NCI-H69 (cell line): ENCODE measurements around the gene PARD3.

ENCODE experiments used
- DNase-seq: peaks from one replicate; lab custom pipeline; 2025; lab: John Stamatoyannopoulos, UW

Gene PARD3

GRCh38 chr10:34618611-34619010 lies 196.5 kb downstream of the PARD3 start:
- DNase-seq = no peak

GRCh38 chr10:34615770-34616169 lies 199.3 kb downstream of the PARD3 start:
- peak; percentile 37 for DNase-seq

DNA sequence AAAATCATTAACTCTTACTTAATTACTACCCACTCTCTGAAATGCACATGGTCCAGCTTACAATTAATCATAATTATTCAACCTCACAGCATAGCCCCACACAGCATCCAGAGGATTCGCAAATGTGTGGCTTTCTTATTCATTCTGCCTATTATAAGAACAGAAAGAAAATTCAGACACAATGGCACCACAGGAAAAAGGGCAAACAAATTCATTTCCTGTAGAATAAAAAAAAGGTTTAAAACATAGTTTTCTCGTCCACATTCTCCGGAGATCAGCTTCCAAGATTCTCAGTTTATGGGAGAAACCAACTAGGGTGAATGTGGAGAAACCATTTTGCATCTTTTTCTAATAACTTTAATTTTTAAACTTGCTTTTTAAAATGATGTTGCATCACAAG lies 201.6 kb downstream of the PARD3 start:
- DNase-seq = no peak

DNA sequence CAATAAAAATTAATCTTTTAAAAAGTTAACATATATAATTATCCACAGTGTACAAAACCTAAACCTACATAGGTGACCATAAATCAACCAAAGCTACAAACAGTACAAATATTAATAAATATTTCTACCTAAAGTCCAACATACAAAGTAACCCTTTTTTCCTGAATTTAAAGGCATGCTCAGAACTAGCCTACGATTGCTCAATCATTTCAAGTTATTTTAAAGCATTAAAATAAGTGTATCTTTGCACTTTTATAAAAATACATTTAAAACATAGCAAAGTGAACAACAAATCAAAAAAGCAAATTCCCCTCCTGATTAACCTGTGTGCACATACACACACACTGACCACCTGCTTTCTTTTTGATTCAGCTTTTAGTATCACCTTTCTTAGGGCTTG lies 202.2 kb downstream of the PARD3 start:
- DNase-seq = no peak

DNA sequence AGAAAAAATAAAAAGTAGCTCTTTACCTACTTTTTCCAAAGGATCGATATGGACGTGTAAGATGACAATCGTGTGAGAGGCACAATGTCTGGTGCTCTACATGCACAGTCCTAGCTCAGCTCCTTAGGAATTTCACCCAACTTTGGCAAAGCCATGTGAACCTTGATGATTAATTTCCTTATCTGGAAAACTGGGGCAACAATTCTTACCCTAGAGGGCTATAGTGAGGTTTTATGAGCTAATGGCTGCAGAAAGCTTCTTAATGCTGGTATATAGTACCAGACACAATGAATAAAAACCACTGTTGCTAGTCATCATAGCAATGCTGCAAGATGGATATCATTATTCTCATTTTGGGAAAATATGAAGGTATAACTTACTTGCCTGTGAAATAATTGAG lies 202.7 kb downstream of the PARD3 start:
- no peak for DNase-seq

GRCh38 chr10:34609287-34609940 lies 205.7 kb downstream of the PARD3 start:
- DNase-seq = no peak

DNA sequence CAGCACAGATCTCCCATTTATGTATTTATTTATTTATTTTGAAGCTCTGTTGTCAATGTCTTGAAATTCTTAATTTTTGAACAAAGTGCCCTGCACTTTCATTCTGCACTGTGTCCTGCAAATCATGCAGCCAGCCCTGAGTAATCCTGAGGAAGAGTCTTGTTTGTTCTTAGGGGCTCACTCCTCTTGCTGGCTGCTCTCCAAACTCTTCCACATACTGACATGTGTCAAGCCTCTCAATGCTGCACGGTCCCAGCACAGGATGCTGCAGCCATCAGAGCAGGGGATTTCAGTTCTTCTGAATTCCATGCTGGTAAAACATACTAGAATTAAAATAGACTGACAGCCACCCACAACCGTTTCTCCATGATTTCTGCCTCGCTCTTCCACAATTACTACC lies 207.2 kb downstream of the PARD3 start:
- peak; percentile 76 for DNase-seq

DNA sequence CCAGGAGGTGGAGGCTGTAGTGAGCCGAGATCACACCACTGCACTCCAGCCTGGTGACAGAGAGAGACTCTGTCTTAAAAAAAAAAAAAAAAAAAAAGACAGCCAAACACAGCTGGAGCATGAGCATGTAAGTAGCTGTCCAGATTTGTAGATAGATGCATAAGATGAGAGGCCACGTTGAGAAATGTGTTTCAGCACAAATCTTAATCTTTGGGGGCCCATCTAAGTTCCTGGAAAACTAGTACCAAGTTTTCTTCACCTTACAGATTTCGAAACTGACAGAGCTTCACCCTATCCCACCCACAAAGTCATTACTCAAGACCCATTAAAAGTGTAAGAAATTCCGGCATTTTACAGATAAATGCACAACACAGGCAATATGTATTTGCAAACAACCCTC lies 208.2 kb downstream of the PARD3 start:
- no peak for DNase-seq

GRCh38 chr10:34602478-34602877 lies 212.6 kb downstream of the PARD3 start:
- no peak for DNase-seq

DNA sequence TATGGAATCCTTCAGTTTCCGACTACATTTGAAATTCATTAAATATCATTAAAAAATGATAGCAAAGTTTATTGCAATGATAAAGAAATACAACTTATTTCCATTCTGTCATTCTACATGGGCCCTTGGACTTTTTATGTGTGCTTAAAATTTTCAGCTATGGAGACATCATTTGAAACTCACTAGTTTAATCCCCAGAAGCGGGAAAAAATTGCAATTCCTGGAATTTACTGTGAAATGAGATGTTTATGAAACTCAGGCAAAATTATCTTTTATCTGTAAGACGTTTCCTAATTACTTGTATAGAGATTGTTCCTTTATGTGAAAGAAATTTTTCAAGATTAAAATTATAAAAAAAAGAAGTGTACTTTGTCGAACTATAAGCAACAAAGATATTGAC lies 213.4 kb downstream of the PARD3 start:
- DNase-seq = no peak

DNA sequence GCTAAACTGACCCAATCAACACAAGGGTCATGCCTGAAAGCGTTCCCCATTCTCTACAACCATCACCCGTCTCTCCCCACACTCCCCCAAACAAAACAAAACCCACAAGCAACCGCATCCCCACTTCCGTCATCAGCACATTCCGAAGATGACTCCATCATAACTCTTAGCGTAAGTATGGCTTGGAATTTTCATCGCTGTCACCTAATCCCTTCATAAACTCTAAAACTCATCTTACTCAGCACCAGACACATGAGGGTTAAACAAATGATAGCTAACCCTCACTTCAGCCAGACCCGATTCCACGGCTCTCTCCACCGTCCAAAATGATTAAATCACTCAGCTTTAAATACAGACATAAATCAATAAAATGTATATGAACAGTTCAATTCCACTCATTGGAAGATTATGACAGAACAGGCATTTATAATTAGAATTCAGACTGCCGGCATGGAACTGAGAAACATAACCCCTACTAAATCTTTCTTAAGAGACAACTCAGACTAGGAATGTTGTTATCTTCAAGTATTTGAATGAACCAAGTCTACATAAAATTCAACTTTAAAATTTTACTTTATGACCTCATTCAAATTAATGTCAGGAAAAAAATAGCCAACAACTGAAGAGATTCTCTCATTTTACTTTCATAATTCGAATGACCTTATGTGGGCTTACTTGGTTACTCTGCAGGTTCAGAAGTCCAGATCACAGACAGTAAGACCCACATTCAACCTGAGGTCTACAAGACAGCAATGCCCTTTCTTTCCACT lies 215.9 kb downstream of the PARD3 start:
- DNase-seq = no peak

- DNase-seq = no peak
These were observed 218.7 kb downstream of the PARD3 start for GRCh38 chr10:34596351-34596750.

DNA sequence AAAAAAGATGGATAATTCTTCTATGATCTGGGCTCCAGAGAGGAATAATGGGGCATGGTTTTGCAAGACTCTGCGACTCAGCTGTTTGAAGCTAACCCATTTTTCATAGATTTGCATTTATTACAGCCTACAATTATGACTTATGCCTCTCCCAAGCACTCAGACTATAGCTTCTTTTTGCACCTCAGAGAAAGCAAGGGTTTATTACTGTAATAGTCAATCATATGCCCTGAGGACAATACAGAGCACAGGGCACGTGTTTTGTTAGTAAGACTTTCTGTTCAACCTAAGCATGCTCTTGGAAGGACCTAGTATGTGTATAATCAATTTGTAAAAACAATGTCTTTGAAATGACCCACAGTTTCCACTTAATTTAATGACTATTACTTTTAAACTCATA lies 221.2 kb downstream of the PARD3 start:
- peak; percentile 40 for DNase-seq

DNA sequence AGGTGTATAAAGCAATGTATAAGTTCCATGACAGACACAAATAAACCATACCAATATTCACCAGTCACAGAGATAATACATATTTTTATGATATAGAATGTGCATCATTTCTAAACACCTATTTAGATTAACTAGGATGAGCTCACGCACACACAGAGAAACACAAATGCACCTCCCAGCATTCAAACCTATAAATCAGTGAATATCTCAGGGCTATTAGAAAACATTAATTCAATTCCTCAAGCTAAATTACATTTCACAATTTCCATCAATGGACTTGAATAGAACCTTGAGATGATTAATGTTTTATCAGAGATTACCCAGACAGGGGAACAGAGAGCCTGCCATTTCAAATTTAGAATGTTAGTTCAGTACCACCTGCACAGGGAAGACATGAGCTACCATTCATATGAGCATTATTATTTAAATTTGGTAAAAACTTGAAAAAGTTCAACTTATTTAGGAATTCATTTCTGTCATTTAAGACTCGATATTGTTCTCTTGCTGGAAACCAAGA lies 221.7 kb downstream of the PARD3 start:
- no peak for DNase-seq

DNA sequence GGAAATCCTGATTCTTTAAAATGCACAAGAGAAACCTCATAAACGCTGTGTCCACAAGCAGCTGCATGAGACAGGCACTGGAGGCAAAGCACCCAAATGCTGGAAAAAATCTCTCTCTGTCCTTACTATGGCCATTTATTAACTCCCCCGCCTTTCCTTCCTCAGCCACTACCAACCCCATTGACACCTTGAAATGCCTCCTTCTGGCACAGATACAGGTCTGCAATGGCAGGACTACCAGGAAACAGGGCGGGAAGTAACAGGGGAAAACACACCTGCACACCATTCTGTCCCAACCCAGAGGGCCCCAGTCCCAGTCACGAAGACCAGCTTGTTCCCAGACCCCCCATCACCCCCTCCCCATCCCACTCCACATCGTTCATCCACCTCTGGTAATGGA lies 224.3 kb downstream of the PARD3 start:
- DNase-seq = peak; percentile 27

- peak; percentile 7 for DNase-seq
These were observed 225.8 kb downstream of the PARD3 start for GRCh38 chr10:34589275-34589674.

DNA sequence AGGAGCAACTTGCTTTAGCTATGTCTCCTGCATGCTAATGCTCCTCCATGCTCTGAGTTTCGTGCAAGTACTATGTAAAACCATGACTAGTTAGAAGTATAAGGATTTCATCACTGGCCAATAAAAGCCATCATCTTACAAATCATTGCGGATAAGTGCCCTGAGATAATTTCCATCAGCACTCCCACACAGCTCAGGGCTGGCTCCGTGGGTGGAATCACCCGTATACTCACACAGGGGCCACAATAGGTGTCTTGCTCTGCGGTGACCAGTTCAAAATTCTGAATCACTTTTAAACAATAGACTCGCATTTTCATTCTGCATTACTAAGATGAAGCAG lies 227.4 kb downstream of the PARD3 start:
- DNase-seq = no peak

DNA sequence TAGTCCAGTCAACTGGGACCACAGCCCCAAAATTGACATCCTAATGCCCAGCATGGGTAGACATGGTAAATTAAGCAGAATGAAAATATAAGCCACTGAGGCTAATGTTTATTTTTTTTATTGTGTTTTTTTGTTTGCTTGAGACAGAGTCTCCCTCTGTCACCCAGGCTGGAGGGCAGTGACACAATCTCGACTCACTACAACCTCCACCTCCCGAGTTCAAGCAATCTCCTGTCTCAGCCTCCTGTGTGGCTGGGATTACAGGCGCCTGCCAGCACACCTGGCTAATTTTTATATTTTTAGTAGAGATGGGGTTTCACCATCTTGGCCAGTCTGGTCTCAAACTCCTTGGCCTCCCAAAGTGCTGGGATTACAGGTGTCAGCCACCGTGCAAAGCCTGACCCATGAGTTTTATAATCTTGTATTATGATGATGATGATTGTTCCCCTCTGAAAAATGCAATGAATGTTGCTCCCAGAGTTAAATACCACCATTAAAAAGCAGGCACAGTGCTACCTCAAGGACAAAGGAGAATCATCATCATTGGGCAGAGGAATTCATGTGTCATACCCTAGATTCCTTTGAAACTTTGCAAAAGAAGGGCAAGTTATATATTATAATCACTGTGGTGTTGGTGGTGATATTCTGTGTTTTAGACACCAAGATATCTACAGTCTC lies 228.0 kb downstream of the PARD3 start:
- no peak for DNase-seq

DNA sequence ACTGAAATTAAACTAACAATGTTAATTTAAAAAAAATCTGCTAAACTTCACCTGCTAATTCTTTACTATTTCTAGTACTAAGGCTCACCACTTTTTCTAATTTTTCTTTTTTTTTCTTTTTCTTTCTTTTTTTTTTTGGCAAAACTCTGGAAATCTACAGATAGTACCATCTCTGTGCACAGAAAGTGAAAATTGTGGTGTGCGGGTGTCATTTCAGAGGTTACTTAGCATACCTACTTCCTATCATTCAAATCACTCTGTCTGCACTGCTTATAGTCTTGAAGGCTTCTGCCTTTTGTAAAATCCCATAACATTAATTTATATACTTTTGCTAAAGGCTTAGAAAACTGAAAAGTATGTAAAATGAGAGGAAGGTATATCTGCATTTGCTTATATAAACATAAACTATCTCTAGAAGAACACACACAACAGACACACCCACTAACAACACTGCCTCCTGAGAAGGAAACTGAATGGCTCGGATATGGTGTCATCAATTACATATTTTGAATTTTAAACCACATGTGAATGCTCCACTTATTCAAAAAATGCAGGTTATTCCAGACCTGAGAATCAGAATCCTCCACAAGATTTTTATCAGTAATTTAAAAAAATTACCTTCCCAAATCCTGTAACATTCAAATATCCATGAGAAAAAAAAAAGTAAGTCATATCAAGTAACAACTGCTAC lies 229.5 kb downstream of the PARD3 start:
- DNase-seq = no peak

- no peak for DNase-seq
These were observed 230.9 kb downstream of the PARD3 start for GRCh38 chr10:34584164-34584563.

DNA sequence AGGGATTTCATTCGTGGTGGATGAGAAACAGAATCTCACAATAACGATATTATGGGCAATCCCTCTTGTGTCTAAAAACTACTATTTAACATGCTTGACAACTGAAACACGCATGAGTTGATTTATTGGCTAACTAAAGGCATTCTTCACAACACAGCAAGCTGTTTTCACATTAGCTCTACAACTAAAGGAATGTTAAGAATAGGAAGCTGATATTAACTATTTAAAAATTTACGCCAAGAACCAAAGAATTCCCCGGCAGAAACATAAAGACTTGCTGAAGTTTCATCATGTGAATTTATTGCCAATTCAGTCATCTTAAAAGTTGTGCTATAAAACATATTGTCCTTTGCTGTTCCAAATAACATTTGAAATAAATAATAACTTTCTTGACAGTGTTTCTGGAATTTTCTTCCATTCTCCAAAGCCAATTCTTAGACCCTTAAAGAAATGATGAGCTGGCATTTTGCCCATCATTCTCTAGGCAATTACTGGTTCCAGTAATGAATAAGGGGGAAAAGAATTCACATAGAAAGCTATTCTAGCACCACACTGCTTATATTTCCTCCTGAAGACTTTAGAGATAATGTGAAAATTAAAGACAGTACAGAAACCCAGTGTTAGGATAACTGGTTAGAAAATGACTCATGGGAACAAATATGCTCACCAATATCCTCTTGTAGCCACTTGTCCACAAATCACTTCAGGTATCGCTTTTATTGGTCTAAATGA lies 233.1 kb downstream of the PARD3 start:
- no peak for DNase-seq

GRCh38 chr10:34580643-34581042 lies 234.5 kb downstream of the PARD3 start:
- DNase-seq = peak; percentile 18
